ENCODE measurements around the gene HEATR3.

The HEATR3 gene

DNA sequence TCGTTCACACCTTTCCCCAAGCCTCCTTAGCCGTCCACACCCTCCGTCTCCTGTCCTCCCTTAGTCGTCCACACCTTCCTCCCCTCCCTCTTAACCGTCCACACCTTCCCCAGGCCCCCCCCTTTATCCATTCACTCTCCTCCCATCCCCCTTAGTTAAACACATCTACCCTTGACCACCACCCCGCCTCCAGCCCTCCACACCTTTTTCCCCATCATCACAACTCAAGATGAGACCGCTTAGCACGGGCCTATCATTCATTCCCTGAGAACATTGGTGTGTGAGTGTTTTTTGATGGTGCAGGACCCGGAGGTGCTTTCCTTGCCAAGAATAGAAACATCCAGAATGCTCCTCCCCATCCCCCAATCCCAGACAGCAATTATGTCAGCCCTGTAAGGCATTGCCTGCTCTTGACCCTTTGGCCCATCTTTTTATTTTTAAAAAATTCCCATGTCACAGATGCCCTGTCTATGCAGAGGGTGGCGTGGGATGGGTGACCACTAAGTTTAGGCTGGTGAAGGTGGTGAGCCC, 88.7 kb downstream of the HEATR3 start:
- DNase-seq, result no peak

- no peak for DNase-seq
These were observed 90.2 kb downstream of the HEATR3 start for GRCh38 chr16:50155925-50156324.
